RKO (cell line): Measurements from ENCODE around the gene MTG1.
"Not testable (repeated sequence)": the region's sequence is repeated elsewhere in the genome, so short reads cannot be mapped to it uniquely, and the experiment has no call there.

Experiments used
- DNase-seq: peaks from one replicate; pipeline ENCODE4 v3.0.0-alpha.2; 2016; ENCODE audit warnings: low spot score

Gene MTG1

GRCh38 chr10:133378251-133379096 is 15.5 kb upstream of the MTG1 start:
- peak; percentile 47 for DNase-seq

GRCh38 chr10:133379152-133379800 is 14.7 kb upstream of the MTG1 start, which contains the start of gene PAOX:
TSS of gene PAOX (plus strand) at chr10:133379262. CDS start at chr10:133379317, 55 bp downstream.
- DNase-seq = peak; percentile 47

DNA sequence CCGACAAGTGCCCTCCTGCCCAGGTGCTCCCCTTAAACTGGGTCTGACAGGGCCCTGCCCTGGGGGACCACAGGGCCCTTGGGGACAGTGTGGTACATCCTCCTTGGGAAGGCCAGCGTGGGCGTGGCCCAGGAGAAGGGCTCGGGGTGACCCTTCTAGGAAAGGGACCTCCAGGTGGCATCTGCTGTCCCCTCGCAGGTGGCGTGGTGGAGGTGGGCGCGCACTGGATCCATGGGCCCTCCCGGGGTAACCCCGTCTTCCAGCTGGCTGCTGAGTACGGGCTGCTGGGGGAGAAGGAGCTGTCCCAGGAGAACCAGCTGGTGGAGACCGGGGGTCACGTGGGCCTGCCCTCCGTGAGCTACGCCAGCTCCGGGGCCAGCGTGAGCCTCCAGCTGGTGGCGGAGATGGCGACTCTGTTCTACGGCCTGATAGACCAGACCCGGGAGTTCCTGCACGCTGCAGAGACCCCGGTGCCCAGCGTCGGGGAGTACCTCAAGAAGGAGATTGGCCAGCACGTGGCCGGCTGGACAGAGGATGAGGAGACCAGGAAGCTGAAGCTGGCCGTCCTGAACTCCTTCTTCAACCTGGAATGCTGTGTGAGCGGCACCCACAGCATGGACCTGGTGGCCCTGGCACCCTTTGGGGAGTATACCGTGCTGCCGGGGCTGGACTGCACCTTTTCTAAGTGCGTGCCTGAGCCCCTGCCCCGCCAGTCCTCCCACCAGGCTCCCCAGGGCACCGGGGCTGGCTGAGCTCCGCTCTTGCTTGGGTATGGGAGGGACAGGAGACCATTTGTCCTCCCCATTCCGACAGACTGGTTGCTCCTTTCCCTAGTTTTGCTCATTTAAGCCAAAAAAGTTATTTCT is 13.9 kb upstream of the MTG1 start:
- no peak for DNase-seq

GRCh38 chr10:133381036-133381435 is 12.9 kb upstream of the MTG1 start:
- no peak for DNase-seq

DNA sequence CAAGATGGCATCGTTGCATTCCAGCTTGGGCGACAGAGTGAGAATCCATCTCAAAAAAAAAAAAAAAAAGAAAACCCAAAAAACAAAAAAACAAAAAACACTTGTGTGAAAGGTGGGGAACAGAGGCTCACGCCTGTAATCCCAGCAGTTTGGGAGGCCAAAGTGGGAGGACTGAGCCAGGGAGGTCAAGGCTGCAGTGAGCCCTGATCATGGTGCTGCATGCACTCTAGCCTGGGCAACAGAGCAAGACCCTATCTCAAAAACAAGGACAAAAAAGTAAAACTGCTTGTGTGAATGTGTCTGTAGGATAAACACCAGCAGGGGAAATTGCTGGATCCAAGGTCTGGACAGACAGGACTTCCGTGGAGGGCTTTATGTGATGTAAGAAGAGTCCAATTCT is 10.4 kb upstream of the MTG1 start:
- DNase-seq = no peak

- no peak for DNase-seq
Measured at GRCh38 chr10:133384071-133384470, 9.9 kb upstream of the MTG1 start.

DNA sequence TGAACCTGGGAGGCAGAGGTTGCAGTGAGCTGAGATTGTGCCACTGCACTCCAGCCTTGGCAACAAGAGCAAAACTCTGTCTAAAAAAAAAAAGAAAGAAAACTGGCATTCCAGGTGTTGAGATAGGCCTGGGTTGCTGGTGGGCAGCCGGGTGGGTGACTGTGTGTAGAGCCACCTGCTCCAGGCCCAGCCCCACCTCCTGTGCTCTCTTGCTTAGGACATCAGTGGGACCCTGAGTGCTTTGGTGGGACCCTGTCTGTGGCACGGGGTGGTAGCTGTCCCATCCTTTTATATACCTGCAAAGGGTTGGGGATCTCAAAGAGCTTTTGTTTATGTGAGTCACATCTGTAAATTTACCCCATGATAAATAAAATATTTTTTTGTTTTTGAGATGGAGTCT is 8.7 kb upstream of the MTG1 start:
- no peak for DNase-seq

- DNase-seq = not testable (repeated sequence)
Measured at GRCh38 chr10:133386951-133387350, 7.0 kb upstream of the MTG1 start.

DNA sequence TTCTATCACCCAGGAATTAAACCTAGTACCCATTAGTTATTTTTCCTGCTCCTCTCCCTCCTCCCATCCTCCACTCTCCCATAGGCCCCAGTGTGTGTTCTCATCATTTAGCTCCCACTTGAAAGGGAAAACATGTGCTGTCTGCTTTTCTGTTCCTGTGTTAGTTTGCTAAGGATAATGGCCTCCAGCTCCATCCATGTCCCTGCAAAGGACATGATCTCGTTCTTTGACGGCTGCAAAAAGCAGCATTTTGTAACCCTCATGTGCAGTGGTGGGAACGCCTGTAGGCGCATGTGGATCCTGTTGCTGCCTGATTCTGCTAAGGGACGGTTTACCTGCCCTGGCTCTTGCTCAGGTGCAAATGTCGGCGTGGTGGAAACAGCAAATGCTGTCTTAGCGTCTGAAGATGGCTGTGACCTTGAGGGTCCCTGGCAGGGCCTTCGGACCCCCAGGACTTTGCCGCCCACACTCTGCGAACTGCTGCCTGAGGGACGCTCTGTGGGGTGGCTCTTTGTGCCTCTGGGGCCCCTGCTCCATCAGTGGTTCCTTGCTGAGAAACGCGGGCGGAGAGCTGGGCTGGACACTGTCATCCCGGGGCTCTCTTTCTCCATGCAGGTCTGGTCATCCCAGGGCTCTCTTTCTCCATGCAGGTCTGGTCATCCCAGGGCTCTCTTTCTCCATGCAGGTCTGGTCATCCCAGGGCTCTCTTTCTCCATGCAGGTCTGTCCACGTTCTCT is 5.6 kb upstream of the MTG1 start:
- DNase-seq = peak; percentile 27

DNA sequence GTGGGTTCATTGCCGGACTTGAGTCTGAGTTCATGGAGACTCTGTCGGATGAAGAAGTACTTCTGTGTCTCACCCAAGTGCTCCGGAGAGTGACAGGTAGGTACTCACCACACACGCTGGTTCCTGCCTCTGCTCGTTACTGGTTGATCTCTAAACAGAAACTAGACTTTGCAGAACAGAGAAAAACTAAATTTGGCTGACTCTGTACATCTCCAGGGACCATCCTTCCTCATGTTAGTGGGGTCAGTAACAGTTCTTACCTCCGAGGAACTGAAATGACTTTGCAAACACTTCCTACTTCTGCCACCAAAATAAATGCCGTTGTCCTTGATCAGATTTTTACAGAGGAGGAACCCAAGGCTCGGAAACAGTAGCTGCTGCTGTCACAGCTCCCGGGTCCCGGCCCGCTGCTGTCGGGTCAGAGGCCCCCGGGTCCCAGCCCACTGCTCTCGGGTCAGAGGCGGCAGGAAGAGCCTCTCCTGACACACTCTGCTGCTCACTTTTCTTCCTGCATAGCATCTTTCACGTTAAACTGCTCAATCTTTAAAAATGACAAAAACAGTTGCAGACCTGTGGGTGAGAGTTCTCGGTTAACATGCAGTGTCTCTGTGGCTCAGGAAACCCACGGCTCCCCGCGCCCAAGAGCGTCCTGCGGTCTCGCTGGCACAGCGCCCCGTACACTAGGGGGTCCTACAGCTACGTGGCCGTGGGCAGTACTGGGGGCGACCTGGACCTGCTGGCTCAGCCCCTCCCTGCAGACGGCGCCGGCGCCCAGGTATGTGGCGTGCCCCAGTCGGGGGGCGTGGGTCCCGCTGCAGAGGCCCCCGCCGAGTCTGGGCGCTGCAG is 4.8 kb upstream of the MTG1 start:
- DNase-seq = no peak

DNA sequence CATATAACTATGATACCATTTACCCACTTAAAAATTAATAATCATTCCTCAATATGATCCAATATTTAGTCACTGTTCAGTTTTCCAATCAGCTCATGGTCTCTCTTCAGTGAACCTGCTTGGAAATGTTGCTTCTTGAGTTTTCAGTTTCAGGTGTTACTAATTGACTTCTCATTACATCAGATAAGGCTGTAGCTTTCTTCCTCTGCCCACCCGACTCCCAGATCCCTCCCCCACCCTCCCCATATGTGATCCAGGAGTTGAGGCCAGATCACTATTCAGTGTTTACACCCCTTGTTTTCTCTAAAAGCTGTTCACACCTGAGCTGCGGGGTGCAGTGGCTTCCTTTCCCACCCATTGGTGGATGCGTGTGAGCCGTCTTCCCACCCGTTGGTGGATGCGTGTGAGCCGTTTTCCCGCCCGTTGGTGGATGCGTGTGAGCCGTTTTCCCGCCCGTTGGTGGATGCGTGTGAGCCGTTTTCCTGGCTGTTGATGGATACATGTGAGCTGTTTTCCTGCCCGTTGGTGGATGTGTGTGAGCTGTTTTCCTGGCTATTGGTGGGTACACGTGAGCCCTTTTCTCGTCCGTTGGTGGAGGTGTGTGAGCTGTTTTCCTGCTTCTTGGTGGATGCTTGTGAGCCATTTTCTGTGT is 3.2 kb upstream of the MTG1 start:
- DNase-seq = no peak

GRCh38 chr10:133391249-133391635 is 2.7 kb upstream of the MTG1 start:
- DNase-seq = no peak

- no peak for DNase-seq
Measured at GRCh38 chr10:133391761-133392518, 2.0 kb upstream of the MTG1 start.

DNA sequence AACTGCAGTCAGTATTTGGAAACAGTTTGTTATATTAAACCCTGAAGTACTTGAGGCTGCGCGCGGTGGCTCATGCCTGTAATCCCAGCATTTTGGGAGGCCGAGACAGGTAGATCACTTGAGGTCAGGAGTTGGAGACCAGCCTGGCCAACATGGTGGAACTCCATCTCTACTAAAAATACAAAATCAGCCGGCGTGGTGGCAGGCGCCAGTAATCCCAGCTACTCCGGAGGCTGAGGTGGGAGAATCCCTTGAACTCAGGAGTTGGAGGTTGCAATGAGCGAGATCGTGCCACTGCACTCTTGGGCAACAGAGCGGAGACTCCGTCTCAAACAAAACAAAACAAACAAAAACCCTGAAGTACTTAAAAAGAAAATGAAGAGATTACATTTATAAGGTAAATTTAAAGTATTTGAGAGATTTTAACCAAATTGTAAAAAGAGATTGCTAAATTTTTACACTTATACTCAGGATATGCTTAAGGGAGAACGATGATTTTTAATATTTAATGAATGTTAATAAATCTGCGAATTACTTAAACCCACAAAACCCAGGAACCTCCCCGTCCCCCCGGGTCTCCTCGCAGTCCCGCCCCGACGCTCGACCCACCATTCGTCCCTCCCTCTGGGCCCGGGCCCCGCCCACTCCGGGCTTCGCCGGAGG is 425 bp upstream of the MTG1 start:
- no peak for DNase-seq

DNA sequence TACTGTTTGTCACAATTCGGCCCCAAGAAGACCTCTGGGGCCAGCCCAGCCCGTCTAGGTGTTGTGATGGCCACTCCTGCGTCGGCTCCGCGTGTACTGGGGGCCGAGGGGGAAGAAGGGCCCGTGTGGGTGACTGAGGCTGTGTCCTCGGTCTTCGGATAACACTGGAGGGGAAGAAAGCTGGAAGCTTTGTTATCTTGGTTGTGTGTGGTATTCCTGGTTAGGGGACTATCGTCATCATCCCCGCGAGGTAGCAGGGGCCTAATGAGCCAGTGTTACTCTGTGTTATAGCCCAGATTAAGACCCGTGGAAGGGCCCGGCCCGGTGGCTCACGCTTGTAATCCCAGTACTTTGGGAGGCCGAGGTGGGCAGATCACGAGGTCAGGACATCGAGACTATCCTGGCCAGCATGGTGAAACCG is 854 bp downstream of the MTG1 start:
- peak; percentile 39 for DNase-seq

DNA sequence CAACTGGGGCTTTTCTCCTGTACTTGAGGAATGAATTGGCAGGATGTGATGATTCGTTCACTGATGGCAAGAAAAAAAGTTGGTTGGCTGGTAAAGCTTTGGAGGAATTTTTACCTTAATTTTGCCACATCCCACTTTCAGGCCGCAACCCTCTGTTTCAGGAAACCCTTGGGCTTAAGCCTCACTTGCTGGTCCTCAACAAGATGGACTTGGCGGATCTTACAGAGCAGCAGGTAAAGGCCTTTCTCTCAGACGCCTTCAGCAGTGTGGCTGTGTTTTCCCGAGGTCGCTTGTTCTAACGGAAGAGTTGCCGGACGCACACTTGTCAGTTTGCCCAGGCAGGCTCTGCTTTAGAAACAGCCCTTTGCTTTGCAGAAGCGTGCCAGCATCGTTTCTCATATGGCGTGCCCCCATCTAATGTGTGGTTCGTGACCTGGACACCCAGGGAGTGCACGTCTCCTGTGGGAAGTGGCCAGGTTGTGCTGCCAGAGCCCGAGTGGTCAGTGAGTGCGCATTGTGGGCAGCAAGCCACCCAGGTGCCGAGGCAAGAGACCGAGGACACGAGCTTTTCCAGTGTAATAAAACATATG is 2.2 kb downstream of the MTG1 start:
- no peak for DNase-seq

GRCh38 chr10:133397938-133398337 is 4.0 kb downstream of the MTG1 start:
- DNase-seq = peak; percentile 40

DNA sequence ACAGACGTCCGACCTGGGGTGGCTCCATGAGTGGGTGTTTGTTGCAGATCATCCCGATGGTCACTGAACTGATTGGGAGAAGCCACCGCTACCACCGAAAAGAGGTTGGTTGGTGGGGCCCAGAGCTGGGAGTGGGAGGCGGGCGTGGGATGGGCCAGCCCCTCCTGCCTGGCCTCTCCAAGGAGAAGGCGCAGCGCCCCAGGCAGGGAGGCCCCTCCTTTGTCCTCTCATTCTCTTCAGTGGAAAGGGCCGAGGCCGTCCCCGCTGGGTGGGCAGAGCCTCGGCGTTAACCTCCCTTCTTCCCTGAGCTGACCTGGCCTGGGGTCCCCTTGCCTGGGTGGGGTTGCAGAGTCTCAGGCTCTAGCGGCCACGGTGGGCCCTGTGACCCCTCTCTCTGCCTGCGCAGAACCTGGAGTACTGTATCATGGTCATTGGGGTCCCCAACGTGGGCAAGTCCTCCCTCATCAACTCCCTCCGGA is 5.2 kb downstream of the MTG1 start:
- DNase-seq = no peak
